Brain microvascular endothelial cell (primary cell): ENCODE results near the gene LYPD4.
A peak's percentile ranks its signal among the peaks of the same experiment; 100 is the strongest.

Experiments used
- DNase-seq: peaks from one replicate; pipeline ENCODE4 v3.0.0-alpha.2; 2020
- H3K27ac ChIP-seq: fragments of 250-450 bp; sonication (Bioruptor Pico); 2 replicates; pipeline ENCODE4 v1.5.1; 2020; ENCODE audit warnings: mild to moderate bottlenecking, moderate library complexity
- H3K27me3 ChIP-seq: fragments of 250-450 bp; sonication (Bioruptor Pico); replicated peaks from 2 replicates; pipeline ENCODE4 v1.5.1; 2020; ENCODE audit warnings: mild to moderate bottlenecking
- H3K36me3 ChIP-seq: fragments of 250-450 bp; sonication (Bioruptor Pico); replicated peaks from 2 replicates; pipeline ENCODE4 v1.5.1; 2020; ENCODE audit warnings: mild to moderate bottlenecking
- H3K4me3 ChIP-seq: 2 replicates; pipeline ENCODE4 v1.5.1; 2011; ENCODE audit warnings: low read depth, mild to moderate bottlenecking, control low read depth, low read length, moderate library complexity
- in situ Hi-C: cut with HindIII; loops from 2 replicates; pipeline ENCODE4 v1.10.0; 2017; ENCODE audit warnings: low sequenced_read_pairs, low pct_ligation_motif_present
- TF ChIP-seq, protein P1 (sequence below): IDR thresholded peaks from 2 replicates; pipeline ENCODE4 v1.5.1; 2011; ENCODE audit warnings: low read depth, mild to moderate bottlenecking, moderate library complexity, low read length, control low read depth, inconsistent platforms; ENCODE audit errors: missing control alignments

LYPD4 gene

DNA sequence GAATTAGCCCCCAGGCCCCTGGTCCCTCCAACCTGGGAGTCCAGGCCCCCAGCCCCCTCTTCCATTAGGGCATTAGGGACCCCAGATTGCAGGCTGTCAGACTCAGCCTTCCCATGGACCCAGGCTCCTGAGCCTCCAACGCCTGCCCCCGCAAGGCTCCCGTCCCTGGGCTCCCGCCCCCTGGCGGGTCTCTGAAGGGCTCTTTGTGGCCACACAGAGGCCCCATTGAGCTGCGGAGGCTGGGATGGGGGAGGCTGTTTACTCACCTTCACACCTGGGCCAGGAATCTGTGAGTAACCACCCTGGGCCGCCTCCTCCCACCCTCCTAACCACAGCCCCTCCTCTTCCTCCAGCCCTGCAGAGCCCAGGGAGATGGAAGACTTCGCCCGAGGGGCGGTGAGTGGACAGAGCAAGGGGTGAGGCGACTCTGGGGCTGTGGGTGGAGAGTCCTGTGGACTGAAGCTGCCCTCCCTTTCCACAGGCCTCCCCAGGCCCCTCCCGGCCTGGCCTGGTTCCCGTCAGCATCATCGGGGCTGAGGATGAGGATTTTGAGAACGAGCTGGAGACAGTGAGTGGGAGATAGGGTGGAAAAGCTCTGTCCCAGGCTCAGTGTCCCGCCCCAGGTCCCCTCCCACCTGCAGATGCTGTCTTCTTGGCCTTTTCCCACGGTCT is 43.4 kb upstream of the LYPD4 start:
- no peak for DNase-seq
- Histone ChIP-seq H3K36me3 (peaks cover 16% of the 10 kb centered on the region), H3K27ac (no peak overlapping the region), H3K27me3 (no peaks in the 10 kb centered on the region), H3K4me3 (no peak overlapping the region)
- in situ Hi-C loops, result no loop called here
- TF ChIP-seq, protein P1, sequence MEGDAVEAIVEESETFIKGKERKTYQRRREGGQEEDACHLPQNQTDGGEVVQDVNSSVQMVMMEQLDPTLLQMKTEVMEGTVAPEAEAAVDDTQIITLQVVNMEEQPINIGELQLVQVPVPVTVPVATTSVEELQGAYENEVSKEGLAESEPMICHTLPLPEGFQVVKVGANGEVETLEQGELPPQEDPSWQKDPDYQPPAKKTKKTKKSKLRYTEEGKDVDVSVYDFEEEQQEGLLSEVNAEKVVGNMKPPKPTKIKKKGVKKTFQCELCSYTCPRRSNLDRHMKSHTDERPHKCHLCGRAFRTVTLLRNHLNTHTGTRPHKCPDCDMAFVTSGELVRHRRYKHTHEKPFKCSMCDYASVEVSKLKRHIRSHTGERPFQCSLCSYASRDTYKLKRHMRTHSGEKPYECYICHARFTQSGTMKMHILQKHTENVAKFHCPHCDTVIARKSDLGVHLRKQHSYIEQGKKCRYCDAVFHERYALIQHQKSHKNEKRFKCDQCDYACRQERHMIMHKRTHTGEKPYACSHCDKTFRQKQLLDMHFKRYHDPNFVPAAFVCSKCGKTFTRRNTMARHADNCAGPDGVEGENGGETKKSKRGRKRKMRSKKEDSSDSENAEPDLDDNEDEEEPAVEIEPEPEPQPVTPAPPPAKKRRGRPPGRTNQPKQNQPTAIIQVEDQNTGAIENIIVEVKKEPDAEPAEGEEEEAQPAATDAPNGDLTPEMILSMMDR, result peak; percentile 56

DNA sequence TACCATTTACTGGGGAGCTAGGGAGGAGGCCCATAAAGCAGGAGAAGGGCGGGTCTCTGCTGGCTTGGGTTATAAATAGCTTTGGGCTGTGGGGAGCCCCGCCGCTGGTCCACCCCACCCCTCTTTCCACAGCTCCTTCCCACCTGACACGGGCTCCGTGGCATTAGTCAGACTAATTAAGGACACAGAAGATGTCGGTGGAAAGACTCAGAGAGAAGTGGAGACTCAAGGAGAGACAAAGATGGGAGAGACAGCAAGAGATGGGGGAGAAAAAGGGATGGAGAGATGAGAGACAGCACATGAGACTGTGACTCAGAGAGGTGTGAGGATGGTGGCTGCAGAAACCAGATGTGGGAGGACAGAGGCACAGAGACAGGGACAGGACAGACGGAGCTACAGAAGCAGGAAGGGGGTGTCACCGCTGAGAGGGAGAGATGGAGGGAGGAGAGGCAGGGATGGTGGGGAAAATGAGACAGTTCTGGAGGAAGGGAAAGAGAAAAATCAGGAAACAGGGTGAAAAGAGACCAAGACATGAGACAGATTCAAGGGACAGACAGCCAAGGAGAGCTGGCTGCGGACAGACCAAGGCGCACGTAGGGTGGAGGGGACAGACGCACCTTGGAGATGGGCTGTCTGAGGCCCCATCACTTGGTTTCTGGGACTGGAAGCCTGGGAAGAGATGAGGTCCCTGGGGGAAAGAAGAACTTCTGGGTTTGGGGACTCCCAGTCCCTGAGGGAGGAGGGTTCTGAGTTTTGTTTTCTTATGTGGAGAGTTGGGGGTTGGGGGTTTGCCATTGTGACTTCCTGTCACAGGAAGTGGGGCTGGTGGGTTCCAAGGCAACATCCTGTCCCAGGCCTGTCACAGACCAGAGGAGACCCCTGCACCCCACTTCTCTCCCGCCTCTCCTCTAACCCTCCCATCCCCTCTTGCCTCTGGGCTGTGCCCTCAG is 42.6 kb upstream of the LYPD4 start:
- no peaks in the 10 kb centered on the region for H3K27me3 ChIP-seq
- in situ Hi-C loops, result no loop called here
- H3K4me3 ChIP-seq, result no peak overlapping the region
- H3K27ac ChIP-seq, result no peak overlapping the region
- DNase-seq, result no peak
- TF ChIP-seq, protein P1, result no peak
- H3K36me3 ChIP-seq, result peaks cover 9% of the 10 kb centered on the region

DNA sequence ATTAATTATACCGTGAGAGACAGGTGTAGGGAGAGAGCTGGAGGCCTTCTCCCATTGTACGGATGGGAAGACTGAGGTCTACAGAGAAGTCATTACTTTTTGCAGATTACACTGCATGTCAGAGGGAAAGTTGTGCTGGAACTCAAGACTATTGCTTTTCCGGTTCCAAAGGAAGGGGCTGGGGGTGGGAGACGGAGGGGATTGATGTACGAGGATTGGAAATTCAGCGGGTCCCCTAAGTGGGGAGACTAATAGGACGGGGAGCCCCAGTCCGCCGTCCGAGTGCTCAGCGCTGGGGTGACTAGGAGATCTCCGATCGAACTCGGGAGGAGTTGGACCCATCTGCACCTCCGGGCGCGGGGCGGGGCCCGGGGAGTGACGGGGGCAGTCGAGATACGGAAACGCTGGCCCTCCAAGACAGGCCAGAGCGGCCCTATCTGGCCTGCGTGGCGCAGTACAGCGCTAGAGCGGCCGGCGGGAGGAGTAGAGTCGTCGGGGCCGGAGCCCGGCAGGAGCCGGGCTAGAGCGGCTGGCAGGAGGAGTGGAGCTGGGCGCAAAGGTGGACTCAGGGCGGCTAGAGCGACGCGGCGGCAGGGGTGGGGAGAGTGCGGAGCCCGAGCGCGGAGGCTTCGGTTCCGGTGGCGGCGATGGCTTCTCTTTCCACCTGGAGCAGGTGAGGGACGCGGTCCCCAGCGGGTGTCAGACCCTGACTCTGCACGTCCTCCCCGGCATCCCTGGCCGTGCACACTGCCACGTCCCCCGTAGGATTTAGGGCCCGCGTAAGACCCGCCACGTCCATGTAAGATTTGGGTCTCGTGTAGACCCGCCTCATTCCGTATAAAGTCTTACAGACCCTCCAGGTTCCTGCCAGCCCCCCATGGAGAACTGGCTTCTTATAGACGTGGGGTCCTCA is 39.6 kb upstream of the LYPD4 start:
- no peaks in the 10 kb centered on the region for H3K27me3 ChIP-seq
- peak; percentile 93 for DNase-seq
- H3K4me3 ChIP-seq, result peak overlapping the region; percentile 87
- H3K36me3 ChIP-seq, result peaks cover under 1% of the 10 kb centered on the region
- TF ChIP-seq, protein P1, result no peak
- H3K27ac ChIP-seq, result peak overlapping the region; percentile 56
- in situ Hi-C loops, result no loop called here

DNA sequence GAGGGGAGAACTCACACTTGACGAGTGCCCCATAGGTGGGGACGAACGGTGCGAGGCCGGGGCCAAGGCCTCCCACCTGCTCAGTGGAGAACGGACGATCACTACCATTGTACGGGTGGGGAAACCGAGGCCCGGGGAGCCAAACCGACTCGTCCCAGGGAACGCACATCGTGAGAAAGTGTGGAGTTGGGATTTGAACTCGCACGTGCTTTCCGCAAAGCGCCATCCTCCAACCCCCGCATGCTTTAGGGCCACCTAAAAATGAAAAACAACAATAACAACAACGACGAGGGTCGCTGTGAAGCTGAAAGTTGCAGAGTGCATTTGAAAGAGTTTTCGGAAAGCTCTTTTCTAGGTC is 39.0 kb upstream of the LYPD4 start:
- peak overlapping the region; percentile 87 for H3K4me3 ChIP-seq
- TF ChIP-seq, protein P1, result no peak
- no peaks in the 10 kb centered on the region for H3K36me3 ChIP-seq
- in situ Hi-C loops, result no loop called here
- H3K27ac ChIP-seq, result no peak overlapping the region
- DNase-seq, result no peak
- H3K27me3 ChIP-seq, result no peaks in the 10 kb centered on the region

DNA sequence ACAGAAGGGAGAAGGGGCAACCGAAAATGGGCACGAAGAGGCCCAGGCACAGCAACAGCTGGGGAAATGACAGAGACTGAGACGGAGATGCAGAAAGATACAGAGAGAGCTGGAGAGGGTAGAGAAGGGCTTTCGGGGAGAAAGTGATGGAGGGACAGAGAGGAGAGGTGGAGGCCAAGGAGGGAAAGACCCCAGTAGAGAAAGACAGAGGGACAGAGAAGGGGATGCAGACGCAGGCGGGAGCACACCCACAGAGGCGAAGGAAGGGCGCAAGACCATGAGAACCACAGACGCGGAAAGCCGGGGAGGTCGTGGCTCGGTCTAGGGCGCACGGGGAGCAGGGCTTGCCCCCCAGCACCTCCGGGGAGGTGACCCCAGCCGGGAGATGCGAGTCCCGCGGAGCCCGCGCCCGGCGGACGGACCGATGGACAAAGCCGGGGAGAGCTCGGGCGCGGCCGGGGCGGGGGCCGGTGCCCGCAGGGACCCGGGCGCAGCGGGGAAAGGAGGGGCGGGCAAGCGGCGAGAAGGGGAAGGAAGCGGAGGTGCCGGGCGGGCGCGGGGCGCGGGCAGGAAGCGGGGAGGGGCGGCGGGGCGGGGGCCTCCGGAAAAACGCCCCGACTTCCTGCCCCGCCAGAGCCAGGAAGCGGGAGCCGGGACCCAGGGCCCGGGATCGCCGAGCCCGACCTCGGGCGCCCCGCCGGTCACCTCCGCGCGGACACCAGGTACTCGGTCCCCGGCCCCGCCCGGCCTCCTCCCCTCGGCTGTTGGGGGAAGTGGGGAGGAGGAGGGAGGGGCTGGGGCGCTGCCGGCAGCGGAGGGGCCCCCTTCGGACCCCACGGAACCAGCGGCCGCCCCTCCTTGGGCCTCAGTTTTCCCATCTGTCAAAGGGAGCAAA is 38.3 kb upstream of the LYPD4 start, which contains the start of gene ARHGEF1:
Gene ARHGEF1, plus strand, starts transcription at position 617 of the 895 bp plus-strand sequence. CDS start 4,899 bp downstream, outside the sequence.
- H3K4me3 ChIP-seq, result peak within 1 kb of the TSS; percentile 87
- DNase-seq, result no peak
- H3K27ac ChIP-seq, result no peak within 1 kb of the TSS
- in situ Hi-C loops, result no loop called here
- H3K36me3 ChIP-seq, result no peaks in the 10 kb centered on the region
- TF ChIP-seq, protein P1, result no peak
- H3K27me3 ChIP-seq, result no peaks in the 10 kb centered on the region
